Neural crest cell (in vitro differentiated cells): Measurements from ENCODE around the gene PANX1. TPM values are rescaled to one million over a fixed set of nuclear protein-coding genes. Genes with fewer than 3 reads are reported as not detected.

ENCODE experiments used
- DNase-seq: peaks from one replicate; pipeline ENCODE4 v3.0.0; 2021; ENCODE audit warnings: low read depth, mixed read lengths, low spot score
- H3K27ac Mint-ChIP-seq: one replicate; pipeline ENCODE4 v1.8.0; 2021; ENCODE audit warnings: mild to moderate bottlenecking, mixed read lengths; ENCODE audit not compliant: unreplicated experiment
- H3K27me3 Mint-ChIP-seq: 2 replicates; pipeline ENCODE4 v1.8.0; 2021; ENCODE audit warnings: low read depth, mild to moderate bottlenecking, mixed read lengths
- H3K36me3 Mint-ChIP-seq: 2 replicates; pipeline ENCODE4 v1.8.0; 2021; ENCODE audit warnings: low read depth, mild to moderate bottlenecking, mixed read lengths
- H3K4me1 Mint-ChIP-seq: 2 replicates; pipeline ENCODE4 v1.8.0; 2021; ENCODE audit warnings: mixed read lengths
- H3K4me3 Mint-ChIP-seq: one replicate; pipeline ENCODE4 v1.8.0; 2021; ENCODE audit warnings: mild to moderate bottlenecking, mixed read lengths
- H3K9me3 Mint-ChIP-seq: 2 replicates; pipeline ENCODE4 v1.8.0; 2021; ENCODE audit warnings: mixed read lengths
- CTCF ChIP-seq: fragments of 200-600 bp; sonication (generic); conservative IDR thresholded peaks from 2 replicates; pipeline ENCODE4 v1.5.0; 2021; ENCODE audit warnings: antibody characterized with exemption, mild to moderate bottlenecking
- total RNA-seq: library from RNA; stranded (reverse); gene quantifications from 2 replicates; pipeline ENCODE4 v1.2.1, GENCODE V29; 2021

PANX1 gene
- total RNA-seq, 1 donor from 2014 or later, result 43.1 TPM

DNA sequence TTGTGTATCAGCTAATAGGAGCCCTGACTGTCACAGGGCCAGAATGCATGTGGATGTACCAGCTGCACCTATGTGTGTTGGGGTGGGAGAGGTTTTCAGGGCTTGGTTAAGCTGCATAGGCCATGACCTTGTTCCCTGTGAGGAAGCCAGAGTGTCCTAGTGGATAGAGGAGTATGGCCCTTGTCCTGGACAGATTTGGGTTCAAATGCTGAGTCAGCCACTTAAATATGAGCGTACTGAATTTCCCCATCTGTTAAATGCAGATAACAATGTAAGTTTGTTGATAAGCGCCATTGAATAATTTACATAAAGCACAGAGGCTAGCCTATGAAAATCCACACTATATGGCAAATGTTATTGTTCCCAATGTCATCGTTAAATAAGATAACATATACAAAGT is 74.4 kb downstream of the PANX1 start:
- Mint-ChIP-seq H3K4me3 (no peak overlapping the region), H3K27ac (no peak overlapping the region), H3K27me3 (no peaks in the 10 kb centered on the region), H3K4me1 (peaks cover 9% of the 10 kb centered on the region), H3K9me3 (peaks cover under 1% of the 10 kb centered on the region), H3K36me3 (no peaks in the 10 kb centered on the region)
- no peak for DNase-seq
- TF ChIP-seq CTCF, result no peak

- H3K27me3 Mint-ChIP-seq, result peaks cover 8% of the 10 kb centered on the region
- H3K4me1 Mint-ChIP-seq, result no peaks in the 10 kb centered on the region
- no peak for DNase-seq
- no peak for TF ChIP-seq CTCF
- H3K27ac Mint-ChIP-seq, result no peak overlapping the region
- no peaks in the 10 kb centered on the region for H3K36me3 Mint-ChIP-seq
- H3K9me3 Mint-ChIP-seq, result peaks cover 7% of the 10 kb centered on the region
- no peak overlapping the region for H3K4me3 Mint-ChIP-seq
Measured at GRCh38 chr11:94211261-94211830, 82.7 kb downstream of the PANX1 start.

- H3K4me3 Mint-ChIP-seq, result no peak overlapping the region
- no peaks in the 10 kb centered on the region for H3K36me3 Mint-ChIP-seq
- H3K27ac Mint-ChIP-seq, result no peak overlapping the region
- DNase-seq, result no peak
- H3K9me3 Mint-ChIP-seq, result peaks cover 7% of the 10 kb centered on the region
- H3K4me1 Mint-ChIP-seq, result no peaks in the 10 kb centered on the region
- H3K27me3 Mint-ChIP-seq, result peaks cover 8% of the 10 kb centered on the region
- TF ChIP-seq CTCF, result no peak
Measured at GRCh38 chr11:94212898-94213297, 84.3 kb downstream of the PANX1 start.

DNA sequence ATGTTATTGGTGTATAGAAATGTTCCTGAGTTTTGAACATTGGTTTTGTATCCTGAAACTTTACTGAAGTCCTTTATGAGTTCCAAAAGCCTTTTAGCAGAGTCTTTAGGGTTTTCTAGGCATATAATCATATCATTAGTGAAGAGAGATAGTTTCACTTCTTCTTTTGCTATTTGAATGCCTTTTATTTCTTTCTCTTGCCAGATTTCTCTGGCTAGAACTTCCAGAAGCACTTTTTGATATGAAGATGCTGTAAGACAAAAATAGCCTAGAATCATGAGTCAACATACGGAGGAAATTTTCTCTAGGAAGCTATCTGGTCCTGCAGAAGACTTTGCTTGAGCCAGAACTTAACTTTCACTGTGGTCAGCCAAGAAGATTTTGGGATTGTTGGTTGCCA is 89.1 kb downstream of the PANX1 start:
- Mint-ChIP-seq H3K9me3 (peaks cover 16% of the 10 kb centered on the region), H3K27me3 (no peaks in the 10 kb centered on the region), H3K4me3 (no peak overlapping the region), H3K36me3 (no peaks in the 10 kb centered on the region), H3K4me1 (peaks cover 8% of the 10 kb centered on the region), H3K27ac (no peak overlapping the region)
- TF ChIP-seq CTCF, result no peak
- no peak for DNase-seq

DNA sequence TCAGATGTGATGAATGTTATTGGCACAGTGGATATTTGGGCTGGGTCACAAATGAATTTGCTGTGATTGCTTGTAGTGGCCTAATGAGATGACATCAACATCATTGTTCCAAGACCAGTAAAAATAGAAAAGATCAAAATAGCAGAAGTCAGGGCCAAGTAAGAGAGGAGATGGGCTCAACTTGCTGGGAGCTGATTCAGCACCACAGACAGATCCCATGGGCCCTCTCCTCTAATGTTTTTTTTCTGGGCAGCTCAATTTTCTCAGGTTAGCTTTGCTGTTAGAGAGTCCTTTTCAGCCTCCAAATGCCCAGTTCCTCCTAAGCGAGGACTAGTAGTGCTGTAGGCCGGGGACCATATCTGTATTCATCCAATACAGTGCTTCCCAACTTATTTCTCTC is 89.7 kb downstream of the PANX1 start:
- Mint-ChIP-seq H3K27ac (no peak overlapping the region), H3K4me1 (peaks cover 8% of the 10 kb centered on the region), H3K36me3 (no peaks in the 10 kb centered on the region), H3K4me3 (no peak overlapping the region), H3K27me3 (no peaks in the 10 kb centered on the region), H3K9me3 (peaks cover 16% of the 10 kb centered on the region)
- no peak for DNase-seq
- no peak for TF ChIP-seq CTCF
